K562 (cell line): ENCODE results near the gene VSIG4. TPM values are rescaled to one million over a fixed set of nuclear protein-coding genes. Genes with fewer than 3 reads are reported as not detected.
A peak's percentile ranks its signal among the peaks of the same experiment; 100 is the strongest.
"Not testable (repeated sequence)": the region's sequence is repeated elsewhere in the genome, so short reads cannot be mapped to it uniquely, and the experiment has no call there.

Experiments
- ATAC-seq: fragments of 200-7000 bp; cut with Tn5 transposase; 3 replicates; pipeline ENCODE4 v1.9.1; 2020; ENCODE audit warnings: moderate library complexity
- BruUV-seq: library from RNA; stranded (reverse); fragments of 400-500 nt; replicated peaks from 2 replicates; lab custom pipeline; 2021; lab: Mats Ljungman, UMichigan
- CTCF ChIA-PET: fragments of 300-600 bp; formaldehyde crosslinking; extraction: SDS; loops from one replicate; lab custom pipeline; 2021; ENCODE audit warnings: low intra/inter-chr PET ratio; lab: Yijun Ruan, JAX
- POLR2A ChIA-PET: fragments of 300-600, 350-650 bp; sonication (Branson Sonifier 250); formaldehyde crosslinking; extraction: SDS; loops from one replicate; lab custom pipeline; 2021; ENCODE audit warnings: antibody characterized with exemption, inconsistent platforms; lab: Yijun Ruan, JAX
- DNase-seq, 4 experiments: peaks; one replicate each; pipeline versions ENCODE4 v3.0.0 to v3.0.0-alpha.2; 2011 to 2018; ENCODE audit warnings: low spot score in 3 of 4, mixed read lengths in 3 of 4; ENCODE audit errors: extremely low read depth in 1 of 4
- FAIRE-seq: peaks from 2 replicates; lab custom pipeline; 2011; peaks lifted over from hg19 to GRCh38; lab: Jason Lieb, UNC
- H2AFZ ChIP-seq: 2 replicates; pipeline ENCODE4 v1.6.0; 2011; ENCODE audit warnings: low read depth, low read length, control low read depth, inconsistent platforms
- H3K27ac ChIP-seq: fragments of 200-600 bp; 3 replicates; pipeline ENCODE4 v1.8.0; 2011; ENCODE audit warnings: low read depth, mild to moderate bottlenecking, control low read depth, inconsistent platforms, low read length, moderate library complexity, mixed read lengths; ENCODE audit errors: extremely low read depth
- H3K27me3 ChIP-seq, 2 experiments: fragments of 300-600 bp in 1 of 2; 2 replicates in 1 of 2; 3 replicates in 1 of 2; pipeline versions ENCODE4 v1.6.0 to v1.8.0; 2011; ENCODE audit warnings: inconsistent platforms in 2 of 2, low read length in 2 of 2, mild to moderate bottlenecking in 1 of 2, mixed read lengths in 1 of 2, moderate library complexity in 1 of 2; ENCODE audit not compliant: control insufficient read depth in 2 of 2, insufficient read depth in 2 of 2
- H3K36me3 ChIP-seq: fragments of 300-600 bp; 3 replicates; pipeline ENCODE4 v1.8.0; 2011; ENCODE audit warnings: mild to moderate bottlenecking, low read length, inconsistent platforms; ENCODE audit not compliant: control insufficient read depth, insufficient read depth
- H3K4me1 ChIP-seq, 2 experiments: fragments of 200-600 bp in 1 of 2; replicated peaks in 1 of 2; 2 replicates in 1 of 2; 3 replicates in 1 of 2; pipeline versions ENCODE4 v1.5.1 to v1.8.0; 2011; ENCODE audit warnings: inconsistent platforms in 2 of 2, low read length in 2 of 2, mild to moderate bottlenecking in 1 of 2, mixed read lengths in 1 of 2, moderate library complexity in 1 of 2; ENCODE audit not compliant: control insufficient read depth in 2 of 2, insufficient read depth in 2 of 2
- H3K4me2 ChIP-seq: 2 replicates; pipeline ENCODE4 v1.6.1; 2011; ENCODE audit warnings: low read length, control low read depth, inconsistent platforms, mixed read lengths; ENCODE audit not compliant: insufficient read depth
- H3K4me3 ChIP-seq: fragments of 200-600 bp; sonication (generic), shearing (Covaris generic); 2 replicates; pipeline ENCODE4 v1.5.1; 2016; ENCODE audit warnings: control low read depth, inconsistent platforms
- H3K79me2 ChIP-seq: fragments of 200-600 bp; 3 replicates; pipeline ENCODE4 v1.8.0; 2011; ENCODE audit warnings: low read length, inconsistent platforms; ENCODE audit not compliant: control insufficient read depth, insufficient read depth
- H3K9ac ChIP-seq, 2 experiments: 2 replicates each; pipeline versions ENCODE4 v1.6.0 to v1.6.1; 2011; ENCODE audit warnings: low read depth in 2 of 2, low read length in 2 of 2, control low read depth in 1 of 2, inconsistent platforms in 1 of 2, mild to moderate bottlenecking in 1 of 2, mixed read lengths in 1 of 2; ENCODE audit not compliant: insufficient read depth in 1 of 2
- H3K9me1 ChIP-seq: one replicate; pipeline ENCODE4 v1.6.0; 2011; ENCODE audit warnings: inconsistent platforms, mild to moderate bottlenecking, low read length, moderate library complexity; ENCODE audit not compliant: control insufficient read depth, insufficient read depth
- H3K9me3 ChIP-seq: replicated peaks from 2 replicates; pipeline ENCODE4 v1.5.1; 2011; ENCODE audit warnings: low read depth, low read length, inconsistent platforms; ENCODE audit not compliant: control insufficient read depth, insufficient read depth
- H4K20me1 ChIP-seq: replicated peaks from 2 replicates; pipeline ENCODE4 v1.6.1; 2011; ENCODE audit warnings: low read length, inconsistent platforms, mixed read lengths; ENCODE audit not compliant: control insufficient read depth, insufficient read depth
- CBX8 ChIP-seq: fragments of 200-600 bp; sonication (generic); IDR thresholded peaks from 2 replicates; pipeline ENCODE4 v1.6.1; 2012; ENCODE audit warnings: borderline replicate concordance, mixed run types, low read depth, mild to moderate bottlenecking, moderate library complexity, mixed read lengths, low read length, control low read depth, inconsistent platforms; ENCODE audit not compliant: poor library complexity, severe bottlenecking; ENCODE audit errors: extremely low read depth
- HBP1 ChIP-seq: fragments of 450-650 bp; formaldehyde crosslinking; IDR thresholded peaks from 2 replicates; pipeline ENCODE4 v1.4.0; 2022; ENCODE audit warnings: missing genetic modification characterization
- NEUROD1 ChIP-seq: fragments of 150-350 bp; IDR thresholded peaks from 2 replicates; pipeline ENCODE4 v1.6.1; 2014; ENCODE audit warnings: borderline replicate concordance, low read length, low read depth; ENCODE audit not compliant: partially characterized antibody
- NFIC ChIP-seq: fragments of 450-650 bp; IDR thresholded peaks from 2 replicates; pipeline ENCODE4 v1.6.1; 2017; ENCODE audit warnings: mild to moderate bottlenecking, inconsistent platforms
- RB1 ChIP-seq: fragments of 450-650 bp; IDR thresholded peaks from 2 replicates; pipeline ENCODE4 v1.6.1; 2017; ENCODE audit warnings: low read depth, mild to moderate bottlenecking
- ZNF175 ChIP-seq: fragments of 200-800 bp; sonication (Bioruptor generic); IDR thresholded peaks from 2 replicates; pipeline ENCODE4 v1.6.1; 2016; ENCODE audit warnings: low read depth, mild to moderate bottlenecking, missing genetic modification characterization, missing compliant biosample characterization
- ZNF431 ChIP-seq: sonication (generic); formaldehyde crosslinking; IDR thresholded peaks from 2 replicates; pipeline ENCODE4 v1.8.0; 2022; ENCODE audit warnings: mild to moderate bottlenecking, missing genetic modification reagents
- ZNF766 ChIP-seq: fragments of 200-800 bp; sonication (Bioruptor generic); conservative IDR thresholded peaks from 2 replicates; pipeline ENCODE4 v1.6.1; 2016; ENCODE audit warnings: missing genetic modification characterization, missing compliant biosample characterization
- WGBS: fragments of 100-300 bp; shearing (Covaris generic); methylation state at CpG from one replicate; pipeline ENCODE4 v1.1.6; 2016; ENCODE audit warnings: low coverage, mixed read lengths; ENCODE audit not compliant: insufficient coverage; ENCODE audit errors: missing lambda C conversion rate; 5-methylcytosine and 5-hydroxymethylcytosine counted together
- in situ Hi-C: fragments of 300-500 bp; cut with MboI; formaldehyde crosslinking; loops from 4 replicates; pipeline ENCODE4 v1.15.0; 2018; ENCODE audit warnings: inconsistent platforms, mixed read lengths
- intact Hi-C: fragments of 100-400 bp; cut with micrococcal nuclease; formaldehyde crosslinking; loops from 2 replicates; pipeline ENCODE4 v1.14.2; 2022
- polyA plus RNA-seq, 8 experiments: library from polyadenylated mRNA; depleted of rRNA in 4 of 8; stranded (reverse) in 5 of 8; unstranded in 3 of 8; fragments of >200 nt; fragmentation: Nextera tagmentation in 2 of 8; fragmentation: Illumina TruSeq in 1 of 8; extraction: Ambion mirVana in 2 of 8; extraction: Trizol in 1 of 8; gene quantifications; 2 replicates each; pipeline versions ENCODE4 v1.2.1 to v1.2.3, GENCODE V29; 2011 to 2014; ENCODE audit warnings: inconsistent platforms in 1 of 8, missing spikeins in 1 of 8
- total RNA-seq, 7 experiments: library from RNA; depleted of rRNA in 6 of 7; stranded (reverse); fragments of >200 nt in 6 of 7; fragmentation: Illumina TruSeq in 2 of 7; extraction: Trizol in 2 of 7; gene quantifications; 2 replicates each; pipeline versions ENCODE4 v1.2.1 to v1.2.3, GENCODE V29; 2011 to 2021; ENCODE audit warnings: low replicate concordance in 1 of 7

VSIG4 gene
- total and polyA plus RNA-seq, 9 of the 15 experiments (the other 6 are each of a cell fraction or from before 2014, with no cell fraction given): 0.22 to 1.6 (median 0.46) TPM; not detected in 1

GRCh38 chrX:66057019-66057418, 17.1 kb upstream of the VSIG4 start:
- H3K79me2 ChIP-seq, intact Hi-C loops, H3K36me3 ChIP-seq, BruUV-seq, H2AFZ ChIP-seq, H3K4me3 ChIP-seq, H3K4me2 ChIP-seq, H3K27ac ChIP-seq, in situ Hi-C loops, H3K27me3 ChIP-seq, ATAC-seq, H3K4me1 ChIP-seq, H3K9me3 ChIP-seq, H3K9ac ChIP-seq, FAIRE-seq, H3K9me1 ChIP-seq, H4K20me1 ChIP-seq, CTCF ChIA-PET, DNase-seq: not testable (repeated sequence)
- POLR2A ChIA-PET: interaction anchor here (1.0 kb wide), 1 partner anchor 18 kb away, joined by 3 read pairs; no protein-coding TSS in a partner anchor
- TF ChIP-seq ZNF431: peak; percentile 92
- 49% methylated on average over 4 of the region's 5 CpGs for WGBS

GRCh38 chrX:66054978-66055377, 15.1 kb upstream of the VSIG4 start:
- in situ Hi-C loops (no loop called here), intact Hi-C loops (no loop called here)
- no peak for FAIRE-seq
- 39% methylated on average over 3 of the region's 4 CpGs for WGBS
- Histone ChIP-seq H3K4me2 (no peak overlapping the region), H4K20me1 (no peaks in the 10 kb centered on the region), H3K9ac (no peak overlapping the region), H3K27ac (no peak overlapping the region), H3K4me1 (no peaks in the 10 kb centered on the region; a peak in 2 of 5 replicates), H2AFZ (no peak overlapping the region), H3K36me3 (no peaks in the 10 kb centered on the region), H3K4me3 (no peak overlapping the region), H3K9me3 (no peaks in the 10 kb centered on the region), H3K9me1 (no peaks in the 10 kb centered on the region), H3K27me3 (no peaks in the 10 kb centered on the region), H3K79me2 (no peaks in the 10 kb centered on the region)
- DNase-seq: no peak
- ChIA-PET POLR2A (interaction anchor here (0.7 to 1.1 kb wide), 4 partner anchors 11 to 195 kb away, joined by 3 read pairs; no protein-coding TSS in a partner anchor), CTCF (no interaction called here)
- ATAC-seq: no peak
- TF ChIP-seq NEUROD1 (no peak), RB1 (no peak), HBP1 (CRISPR knock-in tag) (no peak), NFIC (peak; percentile 42), ZNF175 (CRISPR knock-in tag) (no peak), ZNF766 (CRISPR knock-in tag) (no peak), CBX8 (no peak)
- BruUV-seq: no TSS peak
